Pancreas (tissue), 10 donors: Measurements from ENCODE around the gene AUTS2. TPM values are rescaled to one million over a fixed set of nuclear protein-coding genes. Genes with fewer than 3 reads are reported as not detected.

Source experiments
- ATAC-seq, 4 donors: fragments of 200-7000 bp; cut with Tn5 transposase; one replicate each; pipeline versions ENCODE4 v1.8.0 to v1.9.1; 2020; ENCODE audit warnings: mild to moderate bottlenecking in 4 of 4, moderate library complexity in 4 of 4
- DNase-seq, 6 donors: peaks; one replicate each; pipeline ENCODE4 v3.0.0-alpha.2; 2020
- FAIRE-seq: peaks from 2 replicates; lab custom pipeline; 2012; peaks lifted over from hg19 to GRCh38; lab: Jason Lieb, UNC
- H3K27ac ChIP-seq, 4 donors: fragments of 200-600 bp; sonication (generic); 1 replicate in 3 of 4; 2 replicates in 1 of 4; pipeline versions ENCODE4 v1.5.0 to v1.8.0; 2020
- H3K27me3 ChIP-seq, 4 donors: fragments of 200-600 bp; one replicate each; pipeline ENCODE4 v1.8.0; 2021
- H3K36me3 ChIP-seq, 3 donors: fragments of 200-600 bp; sonication (generic) in 1 of 3; one replicate each; pipeline versions ENCODE4 v1.5.0 to v1.8.0; 2020 to 2021
- H3K4me1 ChIP-seq, 3 donors: fragments of 200-600 bp; one replicate each; pipeline ENCODE4 v1.8.0; 2021
- H3K4me3 ChIP-seq, 4 donors: fragments of 200-600 bp; sonication (generic) in 2 of 4; one replicate each; pipeline versions ENCODE4 v1.5.0 to v1.8.0; 2020 to 2021
- H3K9me3 ChIP-seq, 4 donors: fragments of 200-600 bp; one replicate each; pipeline ENCODE4 v1.8.0; 2021
- CTCF ChIP-seq, 4 donors: fragments of 200-600 bp; sonication (generic) in 3 of 4; IDR thresholded peaks; one replicate each; pipeline versions ENCODE4 v1.5.0 to v1.8.0; 2021; ENCODE audit warnings: antibody characterized with exemption in 4 of 4
- WGBS, 2 donors: extraction: QIAGEN DNeasy Blood & Tissue Kit; methylation state at CpG; one replicate each; pipeline ENCODE4 v1.1.7; 2013; 5-methylcytosine and 5-hydroxymethylcytosine counted together
- intact Hi-C, 3 donors: fragments of 100-400 bp; cut with DNase I; formaldehyde crosslinking; loops; one replicate each; pipeline versions ENCODE4 v1.11.1 to v1.14.2; 2022
- polyA plus RNA-seq, 2 donors: library from polyadenylated mRNA; stranded (reverse); fragments of 200-250 nt; gene quantifications; one replicate each; pipeline ENCODE4 v1.2.3, GENCODE V29; 2013
- total RNA-seq, 6 donors: library from RNA; stranded (reverse); fragmentation: NEBNext Ultra II Directional in 4 of 6; extraction: Animal tissue kit (Norgen Biotek cat#: 25700) in 4 of 6; gene quantifications; one replicate each; pipeline versions ENCODE4 v1.2.1 to v1.2.4, GENCODE V29; 2021 to 2023
- donor health status: healthy with polysubstance abuse.
- donor health status: DM: no; HTN: no; CAD: no; lungs with moderate emphysema.
- donor health status: DM: no; HTN: no; CAD: no.
- donor health status: control.
- donor health status: control.
- donor health status: Bipolar disorder and iron deficiency.
- donor health status: DM: yes; HTN: yes; CAD: no.
- donor health status: DM: no; HTN: no; CAD: no.
- donor health status: DM: no; HTN: no; CAD: no.
- donor health status: DM: yes; HTN: yes; CAD: no.

AUTS2 gene
- total and polyA plus RNA-seq, 8 donors = 5.8 to 16.8 (median 9.9) TPM

DNA sequence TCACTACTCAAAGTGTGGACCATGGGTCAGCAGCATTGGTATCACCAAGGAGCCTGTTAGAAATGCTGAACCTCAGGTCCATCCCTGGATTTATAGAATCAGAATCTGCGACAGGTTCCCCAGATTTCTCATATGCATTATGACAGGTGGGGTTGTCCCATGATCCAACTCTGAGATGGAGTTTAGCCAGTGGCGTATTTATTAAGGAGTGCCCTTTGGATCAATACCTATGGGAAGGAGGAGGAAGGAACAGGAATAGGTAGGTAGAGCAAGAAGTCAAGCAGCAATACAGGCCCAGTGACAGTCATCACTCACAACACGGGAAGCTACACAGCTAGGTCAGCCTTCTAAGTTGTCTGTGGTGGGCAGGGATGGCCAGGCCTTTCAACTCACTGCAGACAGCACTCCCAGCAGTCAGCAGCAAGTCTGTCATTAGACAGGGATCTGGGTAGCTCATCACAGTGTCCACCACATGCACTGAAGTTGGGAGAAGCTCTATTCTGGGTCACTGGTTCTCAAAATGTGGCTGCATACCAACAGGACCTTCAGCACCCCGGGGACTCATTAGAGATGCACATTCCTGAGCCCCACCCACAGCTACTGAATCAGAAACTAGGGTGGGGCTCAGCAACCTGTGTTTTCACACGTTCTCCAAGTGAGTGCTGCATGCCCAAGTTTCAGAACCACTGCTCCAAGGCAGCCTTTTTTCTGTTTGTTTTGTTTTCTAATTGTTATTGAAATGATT lies 1001.3 kb downstream of the AUTS2 start:
- Histone ChIP-seq H3K36me3 (no peaks in the 10 kb centered on the region), H3K27me3 (no peaks in the 10 kb centered on the region), H3K27ac (no peak overlapping the region), H3K4me3 (no peak overlapping the region), H3K9me3 (no peaks in the 10 kb centered on the region), H3K4me1 (no peaks in the 10 kb centered on the region)
- intact Hi-C loops = no loop called here
- no peak for TF ChIP-seq CTCF (IDR thresholded peaks at IDR 0.05)
- peak in 2 of 4 donors; percentile 45 to 46 for ATAC-seq
- DNase-seq = no peak
- FAIRE-seq = no peak
- 68 to 78% methylated on average over 5 of the region's 5 CpGs for WGBS, 2 donors

DNA sequence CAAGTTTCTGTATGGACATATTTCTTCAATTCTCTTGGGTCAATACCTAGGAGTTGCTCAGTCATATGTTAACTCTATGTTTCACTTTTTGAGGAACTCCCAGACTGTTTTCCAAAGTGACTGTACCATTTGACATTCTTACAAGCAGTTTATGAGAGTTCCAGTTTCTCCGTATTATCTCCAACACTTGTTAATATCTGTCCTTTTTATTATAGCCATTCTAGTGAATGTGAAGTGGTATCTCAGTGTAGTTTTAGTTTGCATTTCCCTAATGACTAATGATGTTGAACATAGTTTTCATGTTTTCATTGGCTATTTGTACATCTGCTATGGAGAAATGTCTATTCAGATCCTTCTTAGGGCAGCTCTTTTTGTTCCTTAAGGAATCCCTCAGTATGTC lies 1002.7 kb downstream of the AUTS2 start:
- Histone ChIP-seq H3K27me3 (no peaks in the 10 kb centered on the region), H3K4me3 (no peak overlapping the region), H3K36me3 (no peaks in the 10 kb centered on the region), H3K9me3 (no peaks in the 10 kb centered on the region), H3K4me1 (no peaks in the 10 kb centered on the region), H3K27ac (no peak overlapping the region)
- 89 to 95% methylated on average over 1 of the region's 1 CpG for WGBS, 2 donors
- no peak for FAIRE-seq
- DNase-seq = no peak
- intact Hi-C loops = no loop called here
- no peak for ATAC-seq
- no peak for TF ChIP-seq CTCF (IDR thresholded peaks at IDR 0.05)

DNA sequence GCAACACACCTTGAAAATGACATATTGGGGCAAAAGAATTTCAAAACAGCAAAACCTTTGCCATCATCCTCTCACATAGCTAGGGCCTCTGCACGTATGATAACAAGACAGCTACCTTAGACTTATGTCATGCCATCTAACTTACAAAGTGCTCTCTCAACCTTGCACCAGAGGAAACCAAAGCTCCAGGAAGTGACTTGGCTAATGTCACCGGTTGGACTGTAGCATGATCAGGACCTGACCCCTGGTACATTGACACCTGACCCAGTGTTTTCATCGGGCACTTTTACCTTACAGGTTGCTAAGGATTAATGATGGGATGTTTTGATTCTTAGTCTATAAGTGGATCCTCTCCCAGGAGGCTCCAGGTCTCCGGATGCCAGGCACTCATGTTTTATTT lies 1003.8 kb downstream of the AUTS2 start:
- Histone ChIP-seq H3K27ac (no peak overlapping the region), H3K36me3 (no peaks in the 10 kb centered on the region), H3K4me3 (no peak overlapping the region), H3K4me1 (no peaks in the 10 kb centered on the region), H3K27me3 (no peaks in the 10 kb centered on the region), H3K9me3 (no peaks in the 10 kb centered on the region)
- WGBS, 2 donors = 49 to 81% methylated on average over 4 of the region's 4 CpGs
- intact Hi-C loops = no loop called here
- TF ChIP-seq CTCF (IDR thresholded peaks at IDR 0.05) = no peak
- FAIRE-seq (no peak), DNase-seq (no peak), ATAC-seq (no peak)

- WGBS, 2 donors = 73 to 81% methylated on average over 7 of the region's 7 CpGs
- Histone ChIP-seq H3K4me3 (no peak overlapping the region), H3K4me1 (no peaks in the 10 kb centered on the region), H3K27me3 (no peaks in the 10 kb centered on the region), H3K36me3 (no peaks in the 10 kb centered on the region), H3K9me3 (no peaks in the 10 kb centered on the region), H3K27ac (no peak overlapping the region)
- DNase-seq (no peak), FAIRE-seq (no peak), ATAC-seq (no peak)
- TF ChIP-seq CTCF (IDR thresholded peaks at IDR 0.05) = no peak
- intact Hi-C loops = no loop called here
Observed at GRCh38 chr7:70607281-70607680, 1009.0 kb downstream of the AUTS2 start.

DNA sequence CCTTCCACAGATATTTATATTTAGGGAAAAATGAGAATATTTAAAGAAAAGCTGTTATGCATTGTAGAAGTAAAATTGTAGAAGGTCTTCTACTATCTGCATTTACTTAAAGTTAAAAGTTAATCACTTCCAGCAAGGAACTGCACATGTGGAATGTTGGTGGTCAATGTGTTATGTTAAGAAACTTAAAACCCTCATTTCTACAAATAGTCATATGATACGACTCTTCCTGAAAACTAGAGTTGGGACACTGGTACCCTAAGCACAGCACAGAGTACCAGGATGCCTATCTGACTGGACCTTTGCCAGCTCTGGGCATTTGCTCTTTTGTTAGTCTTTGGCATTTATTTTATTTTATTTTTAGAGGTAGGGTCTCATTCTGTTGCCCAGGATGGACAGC lies 1009.5 kb downstream of the AUTS2 start:
- Histone ChIP-seq H3K4me1 (no peaks in the 10 kb centered on the region), H3K27ac (no peak overlapping the region), H3K9me3 (no peaks in the 10 kb centered on the region), H3K27me3 (no peaks in the 10 kb centered on the region), H3K4me3 (no peak overlapping the region), H3K36me3 (no peaks in the 10 kb centered on the region)
- WGBS, 2 donors = 65 to 76% methylated on average over 1 of the region's 1 CpG
- DNase-seq = no peak
- TF ChIP-seq CTCF (IDR thresholded peaks at IDR 0.05) = no peak
- no peak for FAIRE-seq
- no peak for ATAC-seq
- intact Hi-C loops = no loop called here
